Measurements from ENCODE around the gene NLRC3. TPM values are rescaled to one million over a fixed set of nuclear protein-coding genes. Genes with fewer than 3 reads are reported as not detected.

Gene NLRC3
- total RNA-seq, 2 donors from 2014 or later, result 24.1 to 28.8 TPM

DNA sequence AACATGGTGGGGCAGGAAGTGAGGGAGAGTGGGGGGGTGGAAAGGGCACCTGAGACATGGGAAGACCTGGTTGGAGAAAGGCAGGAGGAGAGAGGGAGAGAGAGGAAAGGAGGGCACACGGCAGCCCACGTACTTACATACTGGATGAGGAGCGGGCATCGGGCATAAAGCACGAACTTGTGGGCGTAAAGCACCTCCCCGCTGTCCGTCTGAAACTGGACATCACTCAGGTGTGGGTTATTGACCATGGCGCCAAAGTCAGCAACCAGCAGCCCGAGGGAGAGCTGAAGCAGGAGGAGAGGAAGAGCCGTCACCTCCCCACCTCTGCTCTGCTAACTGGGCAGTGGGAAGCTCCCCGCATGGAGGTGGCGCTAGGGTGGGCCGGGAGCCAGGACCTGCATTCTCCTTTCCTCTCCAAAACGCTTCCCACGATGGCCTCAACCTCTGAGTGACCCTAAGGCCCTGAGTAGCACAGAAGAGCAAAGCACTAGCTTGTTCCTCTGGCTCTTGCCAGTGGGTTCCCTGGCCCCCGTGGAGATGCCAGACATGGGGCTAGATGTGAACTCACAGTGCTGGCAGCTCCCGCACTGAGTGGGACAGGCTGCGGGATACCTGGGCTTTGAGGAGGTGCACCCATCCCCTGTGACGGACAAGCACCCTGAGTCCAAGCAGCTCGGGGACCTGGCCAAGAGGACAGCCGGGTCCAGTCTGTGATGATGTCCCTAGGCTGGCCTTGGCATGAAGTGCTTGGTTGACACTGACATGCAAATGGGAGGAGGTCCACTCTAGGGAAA lies 17.3 kb upstream of the NLRC3 start:
- H3K36me3 Mint-ChIP-seq (ENCODE audit: insufficient read depth in 2 of 2), result peaks cover 0 to 6% of the 10 kb centered on the region in 2 donors
- no peak overlapping the region for H3K4me3 Mint-ChIP-seq
- no peaks in the 10 kb centered on the region for H3K9me3 Mint-ChIP-seq
- peaks cover 4% of the 10 kb centered on the region for H3K4me1 Mint-ChIP-seq (ENCODE audit: low read depth)
- H3K27me3 Mint-ChIP-seq (ENCODE audit: low read depth), result no peaks in the 10 kb centered on the region
- no peak overlapping the region for H3K27ac Mint-ChIP-seq
- ATAC-seq (replicated peaks in 1 of 2), result no peak
- DNase-seq, result no peak

DNA sequence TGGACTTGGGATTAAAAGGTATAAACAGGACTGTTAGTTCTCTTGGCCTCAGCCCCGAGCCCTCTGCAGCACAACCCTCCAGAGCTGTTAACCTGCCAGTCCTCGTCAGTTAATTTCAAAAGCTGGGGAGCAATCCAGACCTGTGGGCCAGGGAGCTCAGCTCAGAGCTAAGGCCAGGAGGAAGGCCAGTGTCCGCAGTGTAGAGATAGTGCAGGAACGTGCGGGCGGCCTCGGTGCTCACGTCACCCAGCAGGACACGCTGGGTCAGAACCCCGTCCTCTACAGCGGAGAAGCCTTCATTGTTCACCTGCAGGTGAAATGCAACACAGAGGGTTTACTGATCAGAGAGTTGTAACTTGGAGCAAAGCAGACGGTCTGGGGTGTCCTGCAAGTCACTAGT lies 15.4 kb upstream of the NLRC3 start:
- H3K36me3 Mint-ChIP-seq (ENCODE audit: insufficient read depth in 2 of 2), result peaks cover 0 to 6% of the 10 kb centered on the region in 2 donors
- H3K27me3 Mint-ChIP-seq (ENCODE audit: low read depth), result no peaks in the 10 kb centered on the region
- DNase-seq (no peak), ATAC-seq (replicated peaks in 1 of 2) (no peak)
- no peak overlapping the region for H3K27ac Mint-ChIP-seq
- no peak overlapping the region for H3K4me3 Mint-ChIP-seq
- no peaks in the 10 kb centered on the region for H3K9me3 Mint-ChIP-seq
- peaks cover 4% of the 10 kb centered on the region for H3K4me1 Mint-ChIP-seq (ENCODE audit: low read depth)

- Mint-ChIP-seq H3K4me1 (ENCODE audit: low read depth) (peaks cover 4% of the 10 kb centered on the region), H3K4me3 (no peak overlapping the region), H3K27me3 (ENCODE audit: low read depth) (no peaks in the 10 kb centered on the region), H3K36me3 (ENCODE audit: insufficient read depth in 2 of 2) (peaks cover 0 to 6% of the 10 kb centered on the region in 2 donors), H3K27ac (no peak overlapping the region), H3K9me3 (no peaks in the 10 kb centered on the region)
- DNase-seq (no peak), ATAC-seq (replicated peaks in 1 of 2) (no peak)
These were observed 14.8 kb upstream of the NLRC3 start for GRCh38 chr16:3591991-3592390.

DNA sequence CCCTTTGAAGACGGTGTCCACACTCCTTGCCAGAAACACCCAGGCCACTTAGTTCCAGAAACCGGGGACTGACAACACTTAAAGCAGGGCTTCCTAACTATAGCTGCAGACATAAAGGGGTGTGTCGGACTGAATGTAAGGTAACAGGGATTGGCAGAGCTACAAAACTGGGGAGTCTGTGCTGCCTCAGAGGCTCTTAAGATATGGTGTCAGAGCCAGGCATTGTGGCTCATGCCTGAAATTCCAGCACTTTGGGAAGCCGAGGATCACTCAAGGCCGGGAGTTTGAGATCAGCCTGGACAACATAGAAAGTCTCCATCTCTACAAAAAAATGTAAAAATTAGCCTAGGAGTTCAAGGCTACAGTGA lies 14.2 kb upstream of the NLRC3 start:
- Mint-ChIP-seq H3K27me3 (ENCODE audit: low read depth) (no peaks in the 10 kb centered on the region), H3K9me3 (no peaks in the 10 kb centered on the region), H3K4me1 (ENCODE audit: low read depth) (peaks cover 4% of the 10 kb centered on the region), H3K4me3 (no peak overlapping the region), H3K27ac (no peak overlapping the region), H3K36me3 (ENCODE audit: insufficient read depth in 2 of 2) (peaks cover 0 to 6% of the 10 kb centered on the region in 2 donors)
- no peak for ATAC-seq (replicated peaks in 1 of 2)
- no peak for DNase-seq

DNA sequence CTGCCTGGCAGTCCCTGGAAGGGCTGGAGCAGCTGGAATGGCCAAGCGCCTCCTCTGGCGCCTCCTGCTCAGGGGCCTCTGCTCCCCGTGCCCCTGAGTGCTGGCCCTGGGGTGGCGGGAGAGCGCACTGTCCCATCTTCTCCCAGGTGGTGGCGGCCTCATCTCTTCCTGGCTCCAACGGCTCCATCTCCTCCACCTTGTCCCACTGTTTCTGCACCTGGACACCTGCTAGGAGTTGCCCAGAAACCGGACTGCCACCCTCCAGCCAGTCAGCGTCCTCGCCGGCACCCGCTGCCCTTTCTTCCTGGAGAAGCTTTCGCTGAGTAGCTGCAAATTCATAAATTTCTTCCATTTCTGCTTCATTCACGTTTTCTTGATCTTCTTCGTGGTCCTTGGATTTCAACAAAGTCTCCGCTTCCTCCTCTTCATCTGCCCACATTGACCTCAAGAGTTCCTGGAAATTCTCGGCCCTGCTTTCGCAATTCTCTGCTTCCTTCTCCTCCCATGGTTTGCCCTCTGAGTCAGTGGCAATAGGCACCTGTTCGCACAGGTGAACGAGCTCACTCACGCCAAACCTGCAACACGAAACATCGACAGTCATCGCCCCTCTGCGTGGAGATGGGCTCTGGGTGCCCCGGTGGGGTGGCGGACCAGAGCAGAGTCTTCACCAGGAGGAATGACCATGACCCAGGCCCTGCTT lies 13.7 kb upstream of the NLRC3 start:
- no peak overlapping the region for H3K4me3 Mint-ChIP-seq
- DNase-seq, result no peak
- H3K27ac Mint-ChIP-seq, result no peak overlapping the region

GRCh38 chr16:3589991-3590701 lies 12.9 kb upstream of the NLRC3 start:
- Mint-ChIP-seq H3K4me3 (no peak overlapping the region), H3K27me3 (ENCODE audit: low read depth) (no peaks in the 10 kb centered on the region), H3K9me3 (no peaks in the 10 kb centered on the region), H3K27ac (no peak overlapping the region), H3K36me3 (ENCODE audit: insufficient read depth in 2 of 2) (peaks cover 0 to 6% of the 10 kb centered on the region in 2 donors), H3K4me1 (ENCODE audit: low read depth) (peaks cover 10% of the 10 kb centered on the region)
- ATAC-seq (replicated peaks in 1 of 2) (no peak), DNase-seq (no peak)

More for the DNA sequence above, 13.7 kb upstream of the NLRC3 start:
- Mint-ChIP-seq H3K27me3 (ENCODE audit: low read depth) (no peaks in the 10 kb centered on the region), H3K4me1 (ENCODE audit: low read depth) (peaks cover 4% of the 10 kb centered on the region), H3K36me3 (ENCODE audit: insufficient read depth in 2 of 2) (peaks cover 0 to 6% of the 10 kb centered on the region in 2 donors), H3K9me3 (no peaks in the 10 kb centered on the region)
- ATAC-seq (replicated peaks in 1 of 2), result no peak

DNA sequence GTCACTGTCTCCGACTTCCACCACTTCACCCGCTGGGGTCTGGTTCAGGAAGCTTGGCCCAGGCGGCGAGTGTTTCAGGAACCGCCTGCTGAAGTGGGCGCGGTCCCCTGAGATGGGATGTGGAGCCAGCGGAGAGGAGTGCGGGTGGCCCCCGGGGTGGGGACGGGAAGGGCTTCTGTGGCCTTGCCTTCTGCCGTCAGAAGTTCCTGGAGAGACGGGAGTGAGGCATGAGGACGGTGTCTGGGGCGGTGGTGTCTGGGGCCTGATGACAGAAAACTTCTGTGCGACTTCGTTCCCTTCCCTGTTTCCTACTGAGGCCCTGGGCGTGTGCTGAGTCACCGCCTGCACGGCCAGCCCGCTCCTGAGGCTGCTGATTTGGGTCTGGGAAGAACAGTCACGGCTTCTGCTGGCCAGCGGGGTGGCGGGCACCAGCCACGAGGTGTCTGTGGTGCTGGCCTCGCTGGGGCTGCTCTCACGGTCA lies 12.3 kb upstream of the NLRC3 start:
- Mint-ChIP-seq H3K27ac (no peak overlapping the region), H3K27me3 (ENCODE audit: low read depth) (no peaks in the 10 kb centered on the region), H3K36me3 (ENCODE audit: insufficient read depth in 2 of 2) (peaks cover 0 to 6% of the 10 kb centered on the region in 2 donors), H3K4me1 (ENCODE audit: low read depth) (peaks cover 12% of the 10 kb centered on the region), H3K9me3 (no peaks in the 10 kb centered on the region), H3K4me3 (no peak overlapping the region)
- no peak for ATAC-seq (replicated peaks in 1 of 2)
- no peak for DNase-seq

DNA sequence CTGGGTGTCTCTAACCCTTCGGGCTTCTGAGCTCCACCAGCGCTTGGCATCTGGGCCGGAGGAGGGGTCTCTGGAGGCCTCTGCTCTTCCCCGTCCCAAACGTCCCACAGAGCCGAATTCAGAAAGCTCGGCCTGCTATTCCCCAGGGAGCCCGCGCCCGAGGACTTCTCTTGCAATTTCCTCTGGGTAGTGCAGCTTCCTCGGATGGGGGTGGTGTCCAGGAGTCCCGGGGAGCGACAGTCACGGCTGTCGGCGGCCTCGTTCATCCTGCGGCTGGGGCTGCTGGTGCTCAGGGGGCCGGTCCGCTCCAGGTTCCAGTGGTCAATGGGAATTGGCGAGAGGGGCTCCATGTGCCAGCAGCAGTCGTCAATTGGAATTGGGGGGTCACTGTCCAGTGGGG lies 11.8 kb upstream of the NLRC3 start:
- DNase-seq (no peak), ATAC-seq (replicated peaks in 1 of 2) (no peak)
- H3K4me1 Mint-ChIP-seq (ENCODE audit: low read depth), result peaks cover 12% of the 10 kb centered on the region
- H3K36me3 Mint-ChIP-seq (ENCODE audit: insufficient read depth in 2 of 2), result peaks cover 0 to 6% of the 10 kb centered on the region in 2 donors
- H3K4me3 Mint-ChIP-seq, result no peak overlapping the region
- no peak overlapping the region for H3K27ac Mint-ChIP-seq
- H3K27me3 Mint-ChIP-seq (ENCODE audit: low read depth), result no peaks in the 10 kb centered on the region
- H3K9me3 Mint-ChIP-seq, result no peaks in the 10 kb centered on the region

DNA sequence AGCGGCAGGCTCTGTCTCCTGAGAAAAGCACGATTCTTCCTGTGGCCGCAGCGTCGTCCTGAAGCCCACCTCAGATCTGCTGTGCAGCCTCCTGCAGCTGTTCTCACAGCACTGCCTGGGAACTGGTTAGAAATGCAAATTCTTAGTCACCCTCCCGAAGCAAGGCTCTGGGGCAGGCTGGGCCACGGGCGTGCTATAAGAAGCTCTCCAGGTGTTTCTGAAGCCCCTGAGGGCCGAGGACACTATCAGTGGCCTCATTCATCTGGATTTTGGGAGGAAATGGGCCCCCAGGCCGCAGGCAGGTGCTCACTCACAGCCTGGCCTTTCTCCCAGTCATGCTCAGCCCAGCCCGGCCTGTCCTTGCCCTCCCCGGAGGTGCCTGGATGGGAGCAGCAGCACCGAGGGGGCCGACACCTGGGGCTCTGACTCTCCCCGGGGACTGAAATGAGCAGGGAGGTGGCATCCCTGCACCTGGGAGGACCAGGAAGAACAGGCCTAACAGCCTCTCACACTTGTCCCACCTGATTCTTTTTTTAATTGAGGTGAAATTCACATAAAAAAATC lies 10.4 kb upstream of the NLRC3 start:
- Mint-ChIP-seq H3K27me3 (ENCODE audit: low read depth) (no peaks in the 10 kb centered on the region), H3K4me1 (ENCODE audit: low read depth) (peaks cover 12% of the 10 kb centered on the region), H3K4me3 (no peak overlapping the region), H3K9me3 (no peaks in the 10 kb centered on the region), H3K27ac (no peak overlapping the region), H3K36me3 (ENCODE audit: insufficient read depth in 2 of 2) (peaks cover 0 to 10% of the 10 kb centered on the region in 2 donors)
- ATAC-seq (replicated peaks in 1 of 2), result no peak
- DNase-seq, result no peak

DNA sequence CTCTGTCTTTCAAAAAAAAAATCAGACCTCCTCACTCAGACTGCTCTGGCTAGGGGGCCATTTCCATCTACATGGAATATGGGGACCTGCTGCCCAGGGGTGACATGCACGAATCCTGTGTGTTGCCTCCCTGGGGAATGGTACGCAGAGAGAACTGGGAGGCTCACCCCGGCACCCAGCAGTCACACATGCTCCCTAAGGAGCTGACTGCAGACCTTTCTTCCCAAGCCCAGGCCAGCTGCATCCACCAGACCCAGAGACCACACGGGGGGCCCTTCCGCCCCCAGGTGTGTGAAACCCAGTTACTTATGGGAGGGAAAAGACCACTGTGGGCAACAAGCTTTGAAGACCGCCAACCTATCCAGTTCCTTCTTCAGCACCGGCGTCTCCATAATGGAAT lies 7.2 kb upstream of the NLRC3 start:
- Mint-ChIP-seq H3K9me3 (no peaks in the 10 kb centered on the region), H3K27me3 (ENCODE audit: low read depth) (no peaks in the 10 kb centered on the region)
- no peak for DNase-seq

DNA sequence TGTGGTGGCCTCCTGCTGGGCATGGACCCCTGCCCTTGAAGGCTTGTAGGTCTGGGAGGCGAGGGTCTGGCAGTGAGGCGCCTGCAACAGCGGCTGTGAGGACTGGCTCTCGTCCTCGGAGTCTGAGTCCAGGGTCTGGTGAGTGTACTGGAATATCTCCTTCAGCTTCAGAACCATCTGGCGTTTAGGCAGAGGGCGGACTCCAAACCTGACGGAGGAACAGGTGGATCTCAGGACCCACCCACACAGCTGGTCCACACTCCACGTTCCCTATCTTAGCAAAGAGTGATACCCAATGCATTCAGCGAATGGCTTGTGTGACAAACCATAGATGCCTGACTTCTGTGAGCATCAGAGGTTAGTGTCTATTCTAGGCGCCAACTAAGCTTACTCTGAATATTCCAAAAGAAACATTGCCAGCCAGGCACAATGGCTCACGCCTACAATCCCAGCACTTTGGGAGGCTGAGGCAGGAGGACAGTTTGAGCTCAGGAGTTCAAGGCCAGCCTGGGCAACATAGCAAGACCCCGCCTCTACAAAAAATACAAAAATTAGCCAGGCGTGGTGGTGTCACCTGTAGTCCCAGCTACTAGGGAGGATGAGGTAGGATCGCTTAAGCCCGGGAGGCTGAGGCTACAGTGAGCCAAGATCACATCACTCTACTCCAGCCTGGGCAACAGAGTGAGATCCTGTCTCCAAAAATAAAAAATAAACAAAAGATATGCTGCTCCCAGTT lies 6.3 kb upstream of the NLRC3 start:
- H3K4me3 Mint-ChIP-seq, result no peak overlapping the region
- ATAC-seq (replicated peaks in 1 of 2) (no peak), DNase-seq (no peak)
- H3K9me3 Mint-ChIP-seq, result no peaks in the 10 kb centered on the region
- H3K4me1 Mint-ChIP-seq (ENCODE audit: low read depth), result peaks cover 29% of the 10 kb centered on the region
- peaks cover 0 to 7% of the 10 kb centered on the region in 2 donors for H3K36me3 Mint-ChIP-seq (ENCODE audit: insufficient read depth in 2 of 2)
- H3K27ac Mint-ChIP-seq, result no peak overlapping the region
- H3K27me3 Mint-ChIP-seq (ENCODE audit: low read depth), result no peaks in the 10 kb centered on the region

More for the DNA sequence above, 7.2 kb upstream of the NLRC3 start:
- Mint-ChIP-seq H3K4me1 (ENCODE audit: low read depth) (peaks cover 19% of the 10 kb centered on the region), H3K36me3 (ENCODE audit: insufficient read depth in 2 of 2) (peaks cover 0 to 7% of the 10 kb centered on the region in 2 donors), H3K27ac (no peak overlapping the region), H3K4me3 (no peak overlapping the region)
- no peak for ATAC-seq (replicated peaks in 1 of 2)

- H3K36me3 Mint-ChIP-seq (ENCODE audit: insufficient read depth in 2 of 2), result peaks cover 0 to 7% of the 10 kb centered on the region in 2 donors
- no peak for DNase-seq
- no peaks in the 10 kb centered on the region for H3K9me3 Mint-ChIP-seq
- H3K27me3 Mint-ChIP-seq (ENCODE audit: low read depth), result no peaks in the 10 kb centered on the region
- no peak for ATAC-seq (replicated peaks in 1 of 2)
- H3K4me3 Mint-ChIP-seq, result no peak overlapping the region
- peaks cover 38% of the 10 kb centered on the region for H3K4me1 Mint-ChIP-seq (ENCODE audit: low read depth)
- no peak overlapping the region for H3K27ac Mint-ChIP-seq
These were observed 5.3 kb upstream of the NLRC3 start for GRCh38 chr16:3582276-3583165.

Measured in activated T-cell treated with anti-CD3 and anti-CD28 coated beads, Interleukin-2, amount 50 U/mL, for 72 hours (primary cell).